NCI-H345 (cell line): Measurements from ENCODE around the gene TRIM5.

ENCODE experiments used
- DNase-seq: peaks from one replicate; lab custom pipeline; 2025; lab: John Stamatoyannopoulos, UW

TRIM5 gene

DNA sequence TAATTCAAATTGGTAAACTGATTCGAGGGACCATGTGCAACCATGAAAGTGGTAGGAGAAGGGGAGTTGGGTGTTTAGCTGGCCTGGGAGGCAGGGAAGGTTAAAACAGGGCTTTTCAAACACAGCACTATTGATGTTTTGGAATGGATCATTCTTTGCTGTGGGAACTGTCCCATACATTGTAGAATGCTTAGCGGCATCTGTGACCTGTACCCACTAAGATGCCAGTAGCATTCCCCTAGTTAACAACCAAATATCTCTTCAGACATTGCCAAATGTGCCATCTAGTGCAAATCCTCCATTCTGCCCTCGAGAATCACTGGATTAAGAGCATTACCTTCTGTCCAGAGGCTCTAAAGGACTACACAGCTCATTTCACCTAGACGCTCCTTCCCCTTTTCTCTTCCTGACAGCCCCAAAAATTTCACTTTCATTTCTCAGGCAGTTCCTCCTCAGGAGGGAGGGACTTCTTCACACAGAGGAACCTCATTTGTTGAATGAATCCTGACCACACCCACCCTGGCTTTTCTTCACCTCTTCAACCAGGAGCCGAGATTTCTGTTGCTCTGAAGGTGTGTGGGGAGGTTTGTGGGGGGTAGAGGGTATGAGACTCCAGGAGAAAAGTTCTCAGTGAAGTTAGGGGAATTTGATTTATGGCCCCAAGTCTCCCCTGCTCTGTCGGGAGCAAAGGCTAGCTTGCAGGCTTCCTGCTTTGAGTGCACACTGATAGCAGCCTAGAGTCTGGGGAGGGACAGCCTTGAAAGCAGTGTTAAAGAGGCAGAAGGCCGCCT, 60.2 kb downstream of the TRIM5 start, which contains the start of gene TRIM34:
TSS of gene TRIM34 (plus strand) at position 513 of the 791 bp plus-strand sequence. CDS start 7,331 bp downstream, outside the sequence.
- DNase-seq, result no peak

DNA sequence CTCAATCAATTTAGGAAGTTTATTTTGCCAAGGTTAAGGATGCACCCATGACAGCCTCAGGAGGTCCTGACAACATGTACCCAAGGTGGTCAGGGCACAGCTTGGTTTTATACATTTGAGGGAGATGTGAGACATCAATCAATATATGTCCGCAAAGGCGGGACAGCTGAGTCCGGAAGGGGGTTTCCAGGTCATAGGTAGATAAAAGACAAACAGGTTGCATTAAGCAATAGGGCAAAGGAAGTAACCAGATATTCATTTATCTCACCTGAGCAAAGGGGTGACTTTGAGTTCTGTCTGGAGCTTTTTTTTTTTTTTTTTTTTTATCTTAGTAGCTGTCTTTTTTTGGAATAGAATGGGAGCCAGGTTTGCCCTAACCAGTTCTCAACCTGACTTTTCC, 62.1 kb downstream of the TRIM5 start:
- DNase-seq, result no peak

DNA sequence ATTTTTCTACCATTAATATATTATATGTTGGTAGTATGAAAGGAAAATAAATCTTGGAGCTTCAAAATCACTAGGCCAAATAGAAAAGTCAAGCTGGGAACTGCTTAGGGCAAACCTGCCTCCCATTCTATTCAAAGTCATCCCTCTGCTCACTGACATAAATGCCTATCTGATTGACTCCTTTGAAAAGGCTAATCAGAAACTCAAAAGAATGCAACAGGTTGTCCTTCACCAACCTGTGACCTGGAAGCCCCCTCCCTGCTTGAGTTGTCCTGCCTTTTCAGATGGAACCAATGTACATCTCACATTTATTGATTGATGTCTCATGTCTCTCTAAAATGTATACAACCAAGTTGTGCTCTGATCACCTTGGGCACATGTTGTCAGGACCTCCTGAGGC, 63.3 kb downstream of the TRIM5 start:
- DNase-seq, result no peak

DNA sequence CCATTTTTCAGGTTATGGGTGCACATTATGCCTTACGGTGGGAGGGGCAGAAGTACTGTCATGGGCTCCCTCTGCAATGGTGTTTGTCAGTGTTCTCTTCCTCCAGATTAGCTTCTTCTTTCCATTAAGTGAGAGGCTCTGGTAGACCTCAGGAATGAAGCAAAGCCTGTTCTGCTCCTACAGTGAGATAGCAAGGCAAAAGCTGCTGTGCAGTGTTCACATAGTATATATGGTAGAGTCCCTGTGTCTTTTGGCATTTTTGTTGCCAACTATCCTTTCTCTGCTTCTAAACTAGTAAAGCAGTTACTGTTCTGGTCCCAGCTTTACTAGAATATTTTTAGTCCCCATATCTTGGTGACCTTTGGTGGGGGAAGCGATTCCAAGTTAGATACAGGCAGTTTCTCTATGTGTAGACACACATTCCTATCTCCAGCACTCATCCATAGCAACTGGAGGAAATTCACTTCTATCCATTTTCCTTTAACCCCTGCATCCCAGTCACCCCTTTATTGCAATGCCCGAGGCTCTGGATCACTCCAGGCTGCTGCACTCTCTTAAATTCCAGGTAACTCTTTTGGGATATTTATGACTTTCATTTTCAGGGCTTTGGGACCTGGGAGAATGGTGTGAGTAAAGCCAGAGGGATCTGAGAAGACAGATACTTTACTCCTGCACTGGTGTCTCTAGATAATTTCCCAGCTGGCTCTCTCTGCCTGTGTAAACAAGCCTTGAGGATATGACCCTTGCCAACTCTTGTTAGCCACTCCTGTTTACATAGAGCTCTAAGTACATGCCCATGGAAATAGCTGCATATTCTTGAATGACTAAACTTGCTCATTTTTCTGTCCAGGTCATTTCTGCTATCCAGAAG, 64.0 kb downstream of the TRIM5 start:
- DNase-seq, result no peak

DNA sequence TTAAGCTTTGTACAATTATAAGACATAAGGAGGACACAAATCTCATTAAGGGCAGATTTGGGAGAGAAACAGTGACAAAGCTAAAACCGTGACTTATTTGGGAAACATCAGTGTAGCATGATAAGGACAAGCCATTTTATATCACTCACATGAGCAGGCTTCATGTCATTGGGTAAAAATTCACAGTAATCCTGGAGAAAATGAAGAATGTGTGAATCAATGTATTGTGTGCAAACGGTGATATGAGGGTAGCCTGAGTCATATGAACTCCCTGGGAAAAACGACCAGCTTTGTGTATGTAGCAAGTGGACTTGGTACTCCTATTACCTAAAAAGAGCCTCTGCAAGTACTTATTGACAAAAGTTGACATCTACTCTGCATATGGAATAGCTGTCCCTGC, 66.1 kb downstream of the TRIM5 start:
- no peak for DNase-seq
